Astrocyte of the cerebellum (primary cell): ENCODE results near the gene PLPPR3.

Experiments used
- DNase-seq: peaks from one replicate; pipeline ENCODE4 v3.0.0-alpha.2; 2011; ENCODE audit warnings: low read depth
- H3K4me3 ChIP-seq: 2 replicates; pipeline ENCODE4 v1.5.1; 2011; ENCODE audit warnings: mild to moderate bottlenecking, low read depth, low read length, moderate library complexity
- CTCF ChIP-seq: IDR thresholded peaks from 2 replicates; pipeline ENCODE4 v1.5.1; 2012; ENCODE audit warnings: low read length, low read depth, moderate library complexity, mild to moderate bottlenecking; ENCODE audit errors: missing control alignments
- in situ Hi-C: cut with HindIII; loops from 2 replicates; pipeline ENCODE4 v1.10.0; 2017; ENCODE audit warnings: low sequenced_read_pairs

Gene PLPPR3, protein sequence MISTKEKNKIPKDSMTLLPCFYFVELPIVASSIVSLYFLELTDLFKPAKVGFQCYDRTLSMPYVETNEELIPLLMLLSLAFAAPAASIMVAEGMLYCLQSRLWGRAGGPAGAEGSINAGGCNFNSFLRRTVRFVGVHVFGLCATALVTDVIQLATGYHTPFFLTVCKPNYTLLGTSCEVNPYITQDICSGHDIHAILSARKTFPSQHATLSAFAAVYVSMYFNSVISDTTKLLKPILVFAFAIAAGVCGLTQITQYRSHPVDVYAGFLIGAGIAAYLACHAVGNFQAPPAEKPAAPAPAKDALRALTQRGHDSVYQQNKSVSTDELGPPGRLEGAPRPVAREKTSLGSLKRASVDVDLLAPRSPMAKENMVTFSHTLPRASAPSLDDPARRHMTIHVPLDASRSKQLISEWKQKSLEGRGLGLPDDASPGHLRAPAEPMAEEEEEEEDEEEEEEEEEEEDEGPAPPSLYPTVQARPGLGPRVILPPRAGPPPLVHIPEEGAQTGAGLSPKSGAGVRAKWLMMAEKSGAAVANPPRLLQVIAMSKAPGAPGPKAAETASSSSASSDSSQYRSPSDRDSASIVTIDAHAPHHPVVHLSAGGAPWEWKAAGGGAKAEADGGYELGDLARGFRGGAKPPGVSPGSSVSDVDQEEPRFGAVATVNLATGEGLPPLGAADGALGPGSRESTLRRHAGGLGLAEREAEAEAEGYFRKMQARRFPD

DNA sequence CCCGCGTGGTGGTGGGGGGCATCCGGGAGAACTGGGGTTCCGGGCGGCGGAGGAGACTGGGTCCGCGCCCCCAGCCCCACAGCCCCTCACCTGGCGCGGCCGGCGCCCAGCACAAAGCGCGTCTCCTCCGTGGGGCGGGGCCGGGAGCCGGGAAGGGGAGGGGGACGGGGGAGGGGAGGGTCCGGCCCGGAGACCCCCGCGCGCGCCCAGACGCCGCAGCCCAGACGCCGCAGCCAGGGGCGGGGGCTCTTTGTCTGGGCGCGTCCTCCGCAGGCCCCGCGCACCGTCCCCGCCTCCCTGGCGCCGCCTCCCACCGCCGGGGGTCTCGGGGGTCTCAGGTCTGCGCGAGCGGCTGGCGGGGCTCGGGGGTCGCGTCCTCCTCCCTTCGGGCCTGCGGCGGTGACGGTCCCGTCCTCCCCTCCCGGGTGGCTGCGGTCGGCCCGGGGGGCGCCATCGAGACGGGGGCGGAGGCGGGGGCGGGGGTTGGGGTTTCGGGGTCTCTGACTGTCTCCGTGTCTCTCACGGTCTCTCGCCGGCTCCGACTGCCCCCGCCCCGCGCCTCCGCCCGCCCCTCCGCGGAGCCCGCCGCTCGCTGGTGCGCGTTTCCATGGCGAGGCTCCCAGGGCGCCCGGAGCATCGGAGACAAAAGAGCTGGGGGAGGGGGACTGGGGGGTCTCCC is at the start of gene PLPPR3:
PLPPR3 (minus strand) TSS at position 131 of the 679 bp plus-strand sequence. CDS start 396 bp downstream, outside the sequence.
- peak within 1 kb of the TSS; percentile 36 for H3K4me3 ChIP-seq
- DNase-seq, result no peak
- in situ Hi-C loops, result no loop called here
- no peak for TF ChIP-seq CTCF

DNA sequence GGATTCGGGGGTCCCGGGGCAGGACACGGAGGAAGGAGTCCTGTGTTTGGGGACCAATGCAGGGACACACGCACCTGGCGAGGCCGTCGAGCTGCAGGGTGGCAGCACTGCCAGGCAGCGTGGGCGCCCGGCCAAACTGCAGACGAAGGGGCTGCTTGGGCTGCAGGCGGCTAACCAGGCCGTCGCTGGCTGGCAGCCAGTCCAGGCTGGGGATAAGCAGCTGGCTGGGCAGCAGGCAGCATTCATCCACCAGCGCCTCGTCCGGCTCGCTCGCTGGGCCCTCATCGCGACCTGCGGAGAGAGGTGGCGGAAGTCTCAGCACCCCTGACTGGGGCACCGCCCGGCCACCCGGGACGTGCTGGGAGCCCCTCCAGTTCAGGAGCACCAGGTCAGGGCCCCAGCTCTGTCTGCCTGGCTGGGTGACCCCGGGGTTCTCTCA is 49.2 kb upstream of the PLPPR3 start:
- no peak for DNase-seq
- in situ Hi-C loops, result no loop called here
- no peak for TF ChIP-seq CTCF
- no peak overlapping the region for H3K4me3 ChIP-seq

DNA sequence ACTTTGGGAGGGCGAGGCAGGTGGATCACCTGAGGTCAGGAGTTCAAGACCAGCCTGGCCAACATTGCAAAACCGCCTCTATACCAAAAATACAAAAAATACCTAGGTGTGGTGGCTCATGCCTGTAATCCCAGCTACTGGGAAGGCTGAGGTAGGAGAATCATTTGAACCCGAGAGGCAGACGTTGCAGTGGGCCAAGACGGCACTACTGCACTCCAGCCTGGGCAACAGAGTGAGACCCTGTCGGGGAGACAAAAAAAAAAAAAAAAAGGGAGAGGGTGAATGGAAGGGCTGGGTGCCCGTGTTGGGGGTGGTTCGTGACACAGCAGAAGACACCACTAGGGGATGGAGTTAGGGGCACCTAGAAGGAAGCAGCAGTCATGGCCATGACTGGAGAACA is 48.6 kb upstream of the PLPPR3 start:
- TF ChIP-seq CTCF, result no peak
- no peak for DNase-seq
- H3K4me3 ChIP-seq, result no peak overlapping the region
- in situ Hi-C loops, result no loop called here

GRCh38 chr19:869245-870177 is 47.8 kb upstream of the PLPPR3 start:
- peak; percentile 91 for DNase-seq
- in situ Hi-C loops, result no loop called here
- no peak for TF ChIP-seq CTCF
- no peak overlapping the region for H3K4me3 ChIP-seq

DNA sequence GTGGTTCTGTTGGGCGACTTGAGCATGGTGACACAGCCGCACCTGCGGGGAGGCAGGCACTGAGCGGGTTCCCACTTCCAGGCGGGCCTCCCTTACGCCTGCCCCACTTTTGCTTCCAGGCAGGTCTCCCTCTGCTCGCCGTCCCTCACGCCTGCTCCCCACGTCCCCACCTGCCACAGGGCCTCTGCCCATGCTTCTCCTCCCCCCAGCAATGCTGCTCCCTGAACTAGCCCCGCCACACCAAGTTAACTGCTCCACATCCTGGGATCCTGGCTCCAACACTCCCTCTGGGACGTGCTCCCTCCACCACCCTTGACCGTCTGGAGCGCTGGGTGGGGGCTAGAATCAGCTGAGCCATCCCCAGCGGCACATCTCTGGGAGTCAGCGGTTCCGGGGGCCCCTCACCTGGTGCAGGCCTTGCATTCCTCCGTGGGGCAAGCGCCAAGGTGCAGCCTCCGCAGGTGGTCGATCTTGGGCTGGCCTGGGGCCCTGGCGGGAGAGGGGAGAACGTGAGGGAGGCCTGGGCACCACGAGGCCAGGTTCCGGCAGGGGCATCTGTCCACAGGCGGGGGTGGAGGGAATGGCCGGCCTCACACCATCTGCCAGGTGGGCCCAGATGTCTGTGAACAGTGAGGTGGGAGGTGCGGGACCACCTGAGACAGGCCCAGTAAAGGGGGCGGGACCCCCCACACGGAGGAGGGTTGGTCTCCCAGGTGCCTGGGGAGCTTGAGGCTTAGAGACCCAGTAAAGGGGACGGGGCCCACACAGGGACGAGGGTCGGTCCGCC is 46.9 kb upstream of the PLPPR3 start:
- no peak for TF ChIP-seq CTCF
- no peak overlapping the region for H3K4me3 ChIP-seq
- in situ Hi-C loops, result no loop called here
- DNase-seq, result no peak
